Measurements from ENCODE around the gene MACF1.
"Not testable (repeated sequence)": the region's sequence is repeated elsewhere in the genome, so short reads cannot be mapped to it uniquely, and the experiment has no call there.

Gene MACF1

DNA sequence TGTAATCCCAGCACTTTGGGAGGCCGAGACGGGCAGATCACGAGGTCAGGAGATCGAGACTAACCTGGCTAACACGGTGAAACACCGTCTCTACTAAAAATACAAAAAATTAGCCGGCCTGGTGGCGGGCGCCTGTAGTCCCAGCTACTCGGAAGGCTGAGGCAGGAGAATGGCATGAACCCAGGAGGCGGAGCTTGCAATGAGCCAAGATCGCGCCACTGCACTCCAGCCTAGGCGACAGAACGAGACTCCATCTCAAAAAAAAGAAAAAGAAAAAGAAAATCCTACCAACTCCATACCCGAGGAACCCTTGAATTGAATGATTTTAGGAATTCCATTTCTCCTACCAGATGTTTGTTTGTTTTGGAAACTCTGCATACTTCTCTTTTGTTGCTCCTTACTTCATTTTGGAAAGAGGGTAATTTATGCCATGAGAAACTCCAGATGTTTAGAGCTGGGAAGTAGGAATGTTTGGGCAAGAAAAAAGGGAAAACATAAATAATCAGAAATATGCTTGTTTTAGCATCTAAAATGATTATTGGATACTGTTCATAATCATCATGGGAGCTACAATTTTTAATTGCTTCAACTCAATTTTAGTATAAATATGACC, 262.7 kb downstream of the MACF1 start:
- DNase-seq (ENCODE audit: low read depth): not testable (repeated sequence)

DNA sequence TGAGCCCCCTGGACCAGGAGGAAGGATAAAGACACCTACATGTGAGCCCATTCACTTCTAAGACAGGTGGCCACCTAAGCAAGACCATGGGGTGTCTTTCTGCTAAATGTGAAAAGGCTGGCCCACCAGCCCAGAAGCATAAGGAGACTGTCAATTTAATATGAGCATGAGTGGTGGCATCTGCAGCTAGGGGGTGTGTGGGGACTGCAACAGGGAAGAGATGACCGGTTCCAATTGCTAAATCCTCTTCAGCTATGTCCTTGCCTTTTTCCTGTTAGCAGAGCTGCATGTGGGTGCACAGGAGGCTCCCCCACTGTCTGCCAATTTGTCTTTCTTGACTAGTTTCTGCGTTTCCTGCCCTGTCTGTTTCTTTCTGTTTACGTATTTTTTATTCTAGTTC, 264.7 kb downstream of the MACF1 start:
- no peak for DNase-seq (ENCODE audit: low read depth)

DNA sequence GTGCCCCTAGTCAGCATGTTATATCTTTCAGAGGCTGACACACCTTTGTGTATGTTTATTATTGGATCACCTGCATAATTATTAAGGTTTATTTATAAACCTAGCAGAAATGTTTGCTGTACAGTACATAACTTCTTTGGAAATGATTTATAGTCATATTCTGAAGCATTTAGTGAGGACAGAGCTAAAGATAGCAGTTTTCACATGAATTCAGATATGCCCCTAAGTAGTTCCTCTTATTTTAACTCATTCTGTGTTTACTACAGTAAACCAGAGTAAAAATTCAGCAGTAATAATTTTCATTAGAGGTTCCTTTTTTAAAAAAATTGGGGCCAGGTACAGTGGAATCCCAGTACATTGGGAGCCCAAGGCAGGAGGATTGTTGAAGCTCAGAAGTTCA, 265.5 kb downstream of the MACF1 start:
- DNase-seq (ENCODE audit: low read depth): no peak

GRCh38 chr1:39472826-39473225, 268.3 kb downstream of the MACF1 start:
- no peak for DNase-seq (ENCODE audit: low read depth)

DNA sequence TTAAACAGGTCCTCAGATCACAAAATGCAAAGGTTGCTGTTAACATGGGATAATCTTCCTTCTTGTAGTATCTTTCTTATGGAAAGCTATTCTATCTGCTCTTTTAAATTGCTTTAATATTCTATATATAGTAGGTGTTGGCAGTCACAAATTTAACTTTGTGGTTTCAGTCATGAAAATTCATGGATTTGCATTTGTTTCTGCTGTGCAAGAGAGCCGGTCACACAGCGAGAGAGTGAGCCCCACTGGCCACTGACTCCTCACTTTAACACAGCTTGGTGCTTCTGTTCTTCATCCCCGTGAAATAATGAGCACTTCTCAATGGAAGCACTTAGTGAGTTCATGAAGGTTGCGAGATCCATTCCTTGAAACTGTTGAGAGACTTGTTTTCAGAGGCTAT, 268.8 kb downstream of the MACF1 start:
- no peak for DNase-seq (ENCODE audit: low read depth)

DNA sequence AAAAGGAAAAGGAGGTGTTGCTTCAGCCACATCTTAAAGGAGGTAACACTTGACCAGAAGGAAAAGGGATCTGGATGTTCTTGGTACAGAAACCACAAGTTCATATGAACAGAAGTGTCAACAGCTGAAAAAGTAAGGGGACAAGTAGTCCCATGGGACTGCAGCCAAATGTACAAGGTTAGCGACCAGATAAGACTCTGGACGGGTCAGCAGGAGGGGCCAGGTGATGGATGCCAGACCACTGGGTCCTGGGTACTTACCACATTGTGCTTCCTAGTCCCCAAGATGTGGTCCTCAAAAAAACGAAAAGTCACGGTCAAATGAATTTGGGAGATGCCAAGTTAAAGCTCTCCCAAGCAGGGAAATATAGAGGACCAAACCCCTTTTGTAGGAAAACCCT, 270.3 kb downstream of the MACF1 start:
- DNase-seq (ENCODE audit: low read depth): no peak

DNA sequence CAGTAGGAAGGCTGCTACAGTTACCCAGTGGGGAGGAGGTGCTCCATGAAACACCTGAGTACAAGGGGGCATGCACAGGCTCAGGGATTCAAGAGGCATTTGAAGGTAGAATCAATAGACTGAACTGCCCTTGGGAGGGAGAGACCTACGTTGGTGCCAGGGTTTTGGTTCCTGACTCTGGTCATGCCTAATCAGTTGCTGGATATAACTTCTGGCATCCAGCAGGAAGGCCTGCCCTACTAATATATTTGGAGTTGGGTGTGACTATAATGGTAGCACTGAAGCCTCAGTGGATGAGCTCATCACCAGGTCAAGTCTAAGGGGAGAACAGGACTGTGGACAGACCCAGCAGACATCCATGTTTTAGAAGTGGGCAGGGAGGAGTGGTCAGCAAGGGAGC, 271.1 kb downstream of the MACF1 start:
- DNase-seq (ENCODE audit: low read depth): not testable (repeated sequence)

GRCh38 chr1:39478126-39478915, 273.8 kb downstream of the MACF1 start:
- no peak for DNase-seq (ENCODE audit: low read depth)

- no peak for DNase-seq (ENCODE audit: low read depth)
These were observed 276.8 kb downstream of the MACF1 start for GRCh38 chr1:39481289-39481688.

DNA sequence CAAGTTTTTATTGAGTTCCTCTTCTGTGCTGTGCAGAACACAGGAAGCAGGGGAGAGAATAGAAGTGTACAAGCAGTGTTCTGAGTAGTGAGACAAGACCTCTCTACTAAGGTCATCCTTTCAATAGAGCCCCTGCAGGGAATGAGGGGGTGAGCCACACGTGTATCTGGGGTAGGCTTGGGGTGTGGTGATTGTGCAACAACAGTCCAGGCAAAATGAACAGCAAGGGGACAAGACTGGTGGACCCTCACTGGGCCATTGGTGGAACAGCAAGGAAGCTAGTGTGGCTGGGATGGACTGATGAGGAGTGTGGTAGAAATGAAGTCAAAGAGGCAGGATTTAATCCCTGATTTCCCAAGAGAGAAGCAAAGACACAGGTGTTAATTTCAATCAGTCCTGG, 278.8 kb downstream of the MACF1 start:
- no peak for DNase-seq (ENCODE audit: low read depth)

DNA sequence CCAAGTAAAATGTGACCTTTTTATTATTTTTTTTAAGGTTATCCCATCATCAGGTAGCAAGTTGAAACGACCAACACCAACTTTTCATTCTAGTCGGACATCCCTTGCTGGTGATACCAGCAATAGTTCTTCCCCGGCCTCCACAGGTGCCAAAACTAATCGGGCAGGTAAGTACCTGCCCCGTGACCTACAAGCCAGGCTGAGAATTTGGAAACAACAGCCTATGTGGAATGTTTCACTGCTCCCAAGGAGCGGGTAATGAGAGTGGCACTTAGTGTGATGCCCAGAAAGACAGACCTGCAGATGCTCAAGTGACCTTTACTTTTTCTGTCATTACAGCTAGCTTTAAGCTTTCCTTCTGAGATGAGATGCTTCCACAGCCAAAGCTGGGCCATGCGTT, 280.1 kb downstream of the MACF1 start:
- DNase-seq (ENCODE audit: low read depth): no peak

DNA sequence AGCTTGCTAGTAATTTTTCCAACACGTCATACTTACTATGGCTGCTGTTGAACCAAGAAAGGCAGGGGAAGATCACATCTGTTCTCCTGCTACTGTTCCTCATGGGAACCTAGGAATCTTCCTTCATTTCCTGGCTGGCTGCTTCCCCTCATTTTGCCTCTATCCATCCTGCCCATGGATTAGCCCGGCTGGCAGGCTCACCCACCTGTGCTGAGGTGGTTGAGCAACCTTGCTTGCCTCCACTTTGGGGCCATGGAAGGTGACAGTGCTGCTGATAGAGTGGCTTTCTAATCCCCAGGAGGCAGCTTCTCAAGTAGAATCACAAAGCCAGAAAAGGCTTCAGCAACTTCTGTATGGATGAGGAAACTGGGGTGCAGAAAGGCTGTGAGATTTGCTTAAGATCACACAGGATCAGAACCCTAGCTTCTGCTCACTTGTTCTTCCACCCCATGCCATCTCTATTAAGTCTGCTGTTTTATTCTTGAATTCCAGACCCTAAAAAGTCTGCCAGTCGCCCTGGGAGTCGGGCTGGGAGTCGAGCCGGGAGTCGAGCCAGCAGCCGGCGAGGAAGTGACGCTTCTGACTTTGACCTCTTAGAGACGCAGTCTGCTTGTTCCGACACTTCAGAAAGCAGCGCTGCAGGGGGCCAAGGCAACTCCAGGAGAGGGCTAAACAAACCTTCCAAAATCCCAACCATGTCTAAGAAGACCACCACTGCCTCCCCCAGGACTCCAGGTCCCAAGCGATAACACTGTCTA, 280.7 kb downstream of the MACF1 start:
- DNase-seq (ENCODE audit: low read depth): no peak

DNA sequence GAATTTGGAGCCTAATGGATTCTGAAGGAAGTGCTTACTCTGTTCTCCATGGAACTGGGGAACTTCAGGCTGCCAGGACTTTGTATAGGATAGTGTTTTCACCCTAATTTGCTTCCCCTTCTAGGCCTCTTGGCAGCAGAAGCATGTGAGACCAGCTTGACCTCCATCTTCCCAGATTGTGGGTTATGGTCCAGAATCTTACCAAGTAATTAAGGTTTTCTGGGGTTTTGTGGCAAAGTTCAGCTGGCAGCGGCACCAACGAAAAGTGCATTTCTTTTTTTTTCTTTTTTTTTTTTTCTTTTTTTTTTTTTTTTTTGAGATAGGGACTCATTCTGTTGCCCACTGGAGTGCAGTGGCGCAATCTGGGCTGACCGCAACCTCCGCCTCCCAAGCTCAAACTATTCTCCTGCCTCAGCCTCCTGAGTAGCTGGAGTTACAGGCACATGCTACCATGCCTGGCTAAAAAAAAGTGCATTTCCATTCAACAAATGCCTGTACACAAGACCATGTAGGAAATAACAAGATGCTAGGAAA, 283.6 kb downstream of the MACF1 start:
- no peak for DNase-seq (ENCODE audit: low read depth)

- DNase-seq (ENCODE audit: low read depth): no peak
These were observed 284.5 kb downstream of the MACF1 start for GRCh38 chr1:39488793-39489566.

DNA sequence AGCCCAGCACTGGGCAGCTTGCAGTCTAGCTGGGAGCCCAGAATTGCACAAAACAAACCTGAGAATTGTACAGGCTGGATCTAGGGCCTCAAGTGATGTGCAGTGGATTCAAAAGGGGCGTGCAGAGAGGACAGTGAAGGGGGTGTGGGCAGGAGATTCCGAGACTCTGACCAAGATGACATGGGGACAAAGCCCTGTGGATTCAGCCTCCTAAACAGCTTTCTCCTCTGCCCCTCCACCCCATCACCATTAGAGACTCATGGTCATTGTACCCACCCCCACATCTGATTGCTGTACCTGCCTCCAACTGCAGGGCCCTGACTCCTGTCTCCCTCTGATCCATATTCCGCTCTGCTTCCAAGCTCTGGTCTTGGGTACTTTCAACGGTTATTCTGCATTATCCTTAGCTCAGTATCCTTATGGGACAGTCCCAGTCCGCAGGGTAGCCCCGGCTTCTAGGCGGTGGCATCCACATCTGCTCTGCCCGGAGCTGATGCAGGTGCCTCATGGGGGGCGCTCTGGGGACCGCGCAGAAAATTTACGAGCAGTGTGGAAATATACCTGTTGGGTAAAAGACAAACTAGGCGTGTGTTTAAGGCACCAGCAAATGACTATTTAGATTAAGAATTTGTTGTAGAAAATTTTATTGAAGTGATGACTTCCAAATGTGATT, 285.2 kb downstream of the MACF1 start:
- DNase-seq (ENCODE audit: low read depth): no peak

- no peak for DNase-seq (ENCODE audit: low read depth)
These were observed 286.2 kb downstream of the MACF1 start for GRCh38 chr1:39490596-39491145.

GRCh38 chr1:39491146-39491921, 286.8 kb downstream of the MACF1 start, which contains the start of gene BMP8A:
Gene BMP8A, plus strand, starts transcription at chr1:39491636. Its CDS starts 356 bp downstream, at chr1:39491992.
- no peak for DNase-seq (ENCODE audit: low read depth)

- DNase-seq (ENCODE audit: low read depth): not testable (repeated sequence)
These were observed 287.9 kb downstream of the MACF1 start for GRCh38 chr1:39492118-39493042.

Data from HS-5 (cell line).